ENCODE data around the gene IFIT3. TPM values are rescaled to one million over a fixed set of nuclear protein-coding genes. Genes with fewer than 3 reads are reported as not detected.

The IFIT3 gene
- total RNA-seq, 1 experiment from 2014 or later: 0.55 TPM

GRCh38 chr10:89355394-89355931 is 27.7 kb downstream of the IFIT3 start:
- no peak overlapping the region for H2BK5ac ChIP-seq (ENCODE audit: insufficient read length, low read length)

More at GRCh38 chr10:89355394-89355931, 27.7 kb downstream of the IFIT3 start:
- no peaks in the 10 kb centered on the region for H3K9me3 ChIP-seq (ENCODE audit: control insufficient read depth, low read depth, low read length)
- H3T11ph ChIP-seq (ENCODE audit: low read length): no peak overlapping the region
- Mint-ChIP-seq H3K4me1 (peaks cover 26 to 32% of the 10 kb centered on the region in 2 experiments), H3K27me3 (ENCODE audit: low read depth) (no peaks in the 10 kb centered on the region), H3K4me3 (no peak overlapping the region), H3K9me3 (peaks cover 2 to 12% of the 10 kb centered on the region in 2 experiments; a peak in 3 of 5 replicates), H3K36me3 (ENCODE audit: insufficient read depth in 1 of 3, low read depth in 3 of 3) (peaks cover 0 to 10% (median 10%) of the 10 kb centered on the region in 3 experiments; a peak in 5 of 7 replicates), H3K27ac (no peak overlapping the region)
- no peaks in the 10 kb centered on the region for H4K20me1 ChIP-seq (ENCODE audit: control insufficient read depth, insufficient read depth, insufficient read length)
- H3K4ac ChIP-seq (ENCODE audit: low read depth, low read length): no peak overlapping the region
- TF ChIP-seq CTCF (conservative IDR thresholded peaks at IDR 0.05): no peak
- no peaks in the 10 kb centered on the region for H3K27me3 ChIP-seq (ENCODE audit: insufficient read depth, low read length)
- H4K91ac ChIP-seq (ENCODE audit: insufficient read length, low read depth, low read length): no peak overlapping the region
- H3K14ac ChIP-seq (ENCODE audit: insufficient read depth, low read length): no peak overlapping the region
- H2BK12ac ChIP-seq (ENCODE audit: insufficient read length, low read depth, low read length): no peak overlapping the region
- no peaks in the 10 kb centered on the region for H3K79me1 ChIP-seq (ENCODE audit: insufficient read depth, low read depth, low read length, poor library complexity, severe bottlenecking)
- no peak overlapping the region for H2AFZ ChIP-seq (ENCODE audit: low read length)
- no CpG with 5 or more reads among the region's 2 CpGs for WGBS (ENCODE audit: extremely low coverage, insufficient read length, low lambda C conversion rate)
- no peak overlapping the region for H2BK120ac ChIP-seq (ENCODE audit: low read depth, low read length, poor library complexity, severe bottlenecking)
- H3K79me2 ChIP-seq (ENCODE audit: insufficient read depth, low read length): no peaks in the 10 kb centered on the region
- no peak overlapping the region for H2BK20ac ChIP-seq (ENCODE audit: low read depth, low read length, poor library complexity, severe bottlenecking)
- no peak overlapping the region for H4K8ac ChIP-seq (replicated peaks; ENCODE audit: insufficient read length, low read depth, low read length)
- no peak overlapping the region for H3K18ac ChIP-seq (ENCODE audit: insufficient read length, low read depth, low read length)
- H3K4me1 ChIP-seq (ENCODE audit: insufficient read depth, low read length): peaks cover 4% of the 10 kb centered on the region; the same call in 1 of the 2 replicates
- no peak overlapping the region for H4K5ac ChIP-seq (ENCODE audit: insufficient read length, low read depth, low read length)
- H3K27ac ChIP-seq (ENCODE audit: insufficient read length, low read depth, low read length): no peak overlapping the region
- H3K23me2 ChIP-seq (ENCODE audit: insufficient read length, low read depth, low read length, poor library complexity, severe bottlenecking): no peaks in the 10 kb centered on the region
- H2BK15ac ChIP-seq (ENCODE audit: low read depth, low read length): no peak overlapping the region
- no peak overlapping the region for H3K23ac ChIP-seq (ENCODE audit: insufficient read length, low read depth, low read length)
- H3K4me2 ChIP-seq (ENCODE audit: insufficient read depth, insufficient read length, low read length): no peak overlapping the region
- no peak overlapping the region for H2AK5ac ChIP-seq (ENCODE audit: insufficient read length, low read length)
- no peak overlapping the region for H3K56ac ChIP-seq (ENCODE audit: insufficient read length, low read depth, low read length)
- DNase-seq: no peak
- H3K9ac ChIP-seq (ENCODE audit: extremely low read depth, insufficient read length, low read length): no peak overlapping the region

Measured in H9 (cell line).